GM23338 (cell line): ENCODE measurements around the gene STRN4. TPM values are rescaled to one million over a fixed set of nuclear protein-coding genes. Genes with fewer than 3 reads are reported as not detected.
A peak's percentile ranks its signal among the peaks of the same experiment; 100 is the strongest.

Experiments used
- ATAC-seq: fragments of 200-7000 bp; cut with Tn5 transposase; 3 replicates; pipeline ENCODE4 v1.9.1; 2020
- DNase-seq: peaks from one replicate; pipeline ENCODE4 v3.0.0-alpha.2; 2015; ENCODE audit warnings: low spot score
- H2AFZ ChIP-seq: fragments of 200-600 bp; sonication (generic); 2 replicates; pipeline ENCODE4 v1.8.0; 2016; ENCODE audit warnings: antibody characterized with exemption, mild to moderate bottlenecking, moderate library complexity
- H3F3A ChIP-seq: fragments of 200-600 bp; sonication (generic); replicated peaks from 2 replicates; pipeline ENCODE4 v1.8.0; 2017; ENCODE audit warnings: antibody characterized with exemption, mixed run types, low read depth
- H3K27ac ChIP-seq: fragments of 200-600 bp; sonication (generic); 2 replicates; pipeline ENCODE4 v1.6.1; 2016; ENCODE audit warnings: low read depth
- H3K27me3 ChIP-seq: fragments of 200-600 bp; sonication (generic); 2 replicates; pipeline ENCODE4 v1.8.0; 2016; ENCODE audit warnings: mild to moderate bottlenecking, mixed run types, moderate library complexity; ENCODE audit not compliant: insufficient read depth
- H3K36me3 ChIP-seq: fragments of 200-600 bp; sonication (generic); 2 replicates; pipeline ENCODE4 v1.8.0; 2016; ENCODE audit warnings: mild to moderate bottlenecking; ENCODE audit not compliant: insufficient read depth
- H3K4me1 ChIP-seq: fragments of 200-600 bp; sonication (generic); 2 replicates; pipeline ENCODE4 v1.8.0; 2016; ENCODE audit warnings: mild to moderate bottlenecking, moderate library complexity; ENCODE audit not compliant: insufficient read depth
- H3K4me2 ChIP-seq: fragments of 200-600 bp; sonication (generic); 2 replicates; pipeline ENCODE4 v1.7.1; 2017; ENCODE audit warnings: mixed run types
- H3K4me3 ChIP-seq: fragments of 200-600 bp; sonication (generic); 2 replicates; pipeline ENCODE4 v1.6.1; 2016; ENCODE audit warnings: mixed run types
- H3K79me2 ChIP-seq: fragments of 200-600 bp; sonication (generic); replicated peaks from 2 replicates; pipeline ENCODE4 v1.8.0; 2017; ENCODE audit warnings: mild to moderate bottlenecking; ENCODE audit not compliant: insufficient read depth
- H3K9me2 ChIP-seq: fragments of 200-600 bp; sonication (generic); 2 replicates; pipeline ENCODE4 v1.8.0; 2017; ENCODE audit not compliant: insufficient read depth
- H4K20me1 ChIP-seq: fragments of 200-600 bp; sonication (generic); replicated peaks from 2 replicates; pipeline ENCODE4 v1.8.0; 2017; ENCODE audit warnings: mild to moderate bottlenecking; ENCODE audit not compliant: insufficient read depth
- H3K27ac Mint-ChIP-seq: 2 replicates; pipeline ENCODE4 v1.8.0; 2020; ENCODE audit warnings: inconsistent platforms, mild to moderate bottlenecking, moderate library complexity, mixed read lengths
- H3K27me3 Mint-ChIP-seq: 3 replicates; pipeline ENCODE4 v1.8.0; 2022; ENCODE audit warnings: low read depth, mild to moderate bottlenecking, moderate library complexity, mixed read lengths, inconsistent platforms; ENCODE audit not compliant: insufficient read depth, poor library complexity
- H3K36me3 Mint-ChIP-seq: 3 replicates; pipeline ENCODE4 v1.8.0; 2021; ENCODE audit warnings: low read depth, mild to moderate bottlenecking, inconsistent platforms, moderate library complexity, mixed read lengths
- H3K4me1 Mint-ChIP-seq: 3 replicates; pipeline ENCODE4 v1.8.0; 2020; ENCODE audit warnings: mild to moderate bottlenecking, inconsistent platforms, mixed read lengths
- H3K4me3 Mint-ChIP-seq: 3 replicates; pipeline ENCODE4 v1.8.0; 2021; ENCODE audit warnings: moderate library complexity, mild to moderate bottlenecking, inconsistent platforms, mixed read lengths
- H3K9me3 Mint-ChIP-seq: 3 replicates; pipeline ENCODE4 v1.8.0; 2020; ENCODE audit warnings: moderate library complexity, mild to moderate bottlenecking, inconsistent platforms, mixed read lengths
- CREB1 ChIP-seq: fragments of 250-450 bp; sonication (Bioruptor Pico); IDR thresholded peaks from 2 replicates; pipeline ENCODE4 v1.5.0; 2020; ENCODE audit warnings: low read depth, mild to moderate bottlenecking, moderate library complexity
- ETS1 ChIP-seq: IDR thresholded peaks from 2 replicates; pipeline ENCODE4 v1.6.1; 2016; ENCODE audit warnings: antibody characterized with exemption
- EZH2phosphoT487 ChIP-seq: fragments of 200-600 bp; sonication (generic); IDR thresholded peaks from one replicate; pipeline ENCODE4 v1.8.1; 2018; ENCODE audit warnings: antibody characterized with exemption; ENCODE audit not compliant: unreplicated experiment
- JUNB ChIP-seq: IDR thresholded peaks from one replicate; pipeline ENCODE4 v1.6.1; 2016; ENCODE audit warnings: antibody characterized with exemption; ENCODE audit not compliant: unreplicated experiment
- POLR2AphosphoS5 ChIP-seq: IDR thresholded peaks from 2 replicates; pipeline ENCODE4 v1.6.1; 2016; ENCODE audit warnings: antibody characterized with exemption, low read depth
- REST ChIP-seq: IDR thresholded peaks from one replicate; pipeline ENCODE4 v1.6.1; 2018; ENCODE audit warnings: antibody characterized with exemption; ENCODE audit not compliant: unreplicated experiment
- polyA plus RNA-seq: library from polyadenylated mRNA; unstranded; fragments of >200 nt; fragmentation: Nextera tagmentation; extraction: Ambion mirVana; gene quantifications from 2 replicates; pipeline ENCODE4 v1.2.1, GENCODE V29; 2016
- total RNA-seq: library from RNA; depleted of rRNA; stranded (reverse); fragments of >200 nt; shearing (Covaris generic); gene quantifications from 2 replicates; pipeline ENCODE4 v1.2.3, GENCODE V29; 2014
- TF ChIP-seq, protein P1 (sequence below), 2 experiments: fragments of 200-600 bp in 1 of 2; sonication (generic) in 1 of 2; conservative IDR thresholded peaks; 2 replicates each; pipeline versions ENCODE4 v1.5.1 to v1.6.1; 2016 to 2017; ENCODE audit warnings: antibody characterized with exemption in 2 of 2, low read depth in 2 of 2, mild to moderate bottlenecking in 2 of 2, moderate library complexity in 1 of 2

Gene STRN4
- total and polyA plus RNA-seq, 2 experiments from 2014 or later: 62.1 to 140 TPM

DNA sequence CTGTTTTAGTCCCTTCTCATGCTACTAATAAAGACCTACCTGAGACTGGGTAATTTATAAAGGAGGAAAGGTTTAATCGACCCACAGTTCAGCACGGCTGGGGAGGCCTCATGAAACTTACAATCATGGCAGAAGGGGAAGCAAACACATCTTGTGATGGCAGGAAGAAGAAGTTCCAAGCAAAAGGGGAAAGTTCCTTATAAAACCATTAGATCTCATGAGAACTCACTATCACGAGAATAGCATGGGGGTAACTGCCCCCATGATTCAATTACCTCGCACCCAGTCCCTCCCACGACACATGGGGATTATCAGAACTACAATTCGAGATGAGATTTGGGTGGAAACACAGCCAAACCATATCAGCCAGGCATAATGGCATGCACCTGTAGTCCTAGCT, 13.0 kb upstream of the STRN4 start (continued):
- TF ChIP-seq, protein P1, sequence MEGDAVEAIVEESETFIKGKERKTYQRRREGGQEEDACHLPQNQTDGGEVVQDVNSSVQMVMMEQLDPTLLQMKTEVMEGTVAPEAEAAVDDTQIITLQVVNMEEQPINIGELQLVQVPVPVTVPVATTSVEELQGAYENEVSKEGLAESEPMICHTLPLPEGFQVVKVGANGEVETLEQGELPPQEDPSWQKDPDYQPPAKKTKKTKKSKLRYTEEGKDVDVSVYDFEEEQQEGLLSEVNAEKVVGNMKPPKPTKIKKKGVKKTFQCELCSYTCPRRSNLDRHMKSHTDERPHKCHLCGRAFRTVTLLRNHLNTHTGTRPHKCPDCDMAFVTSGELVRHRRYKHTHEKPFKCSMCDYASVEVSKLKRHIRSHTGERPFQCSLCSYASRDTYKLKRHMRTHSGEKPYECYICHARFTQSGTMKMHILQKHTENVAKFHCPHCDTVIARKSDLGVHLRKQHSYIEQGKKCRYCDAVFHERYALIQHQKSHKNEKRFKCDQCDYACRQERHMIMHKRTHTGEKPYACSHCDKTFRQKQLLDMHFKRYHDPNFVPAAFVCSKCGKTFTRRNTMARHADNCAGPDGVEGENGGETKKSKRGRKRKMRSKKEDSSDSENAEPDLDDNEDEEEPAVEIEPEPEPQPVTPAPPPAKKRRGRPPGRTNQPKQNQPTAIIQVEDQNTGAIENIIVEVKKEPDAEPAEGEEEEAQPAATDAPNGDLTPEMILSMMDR (conservative IDR thresholded peaks at IDR 0.05; ENCODE audit: low read depth in 2 of 2): no peak
- TF ChIP-seq ETS1: no peak
- TF ChIP-seq REST: no peak
- TF ChIP-seq CREB1 (CRISPR knock-in tag): no peak

- Histone ChIP-seq H3K4me2 (no peak overlapping the region), H3K36me3 (no peaks in the 10 kb centered on the region; the same call in 1 of the 2 replicates), H3K27ac (no peak overlapping the region), H3K4me3 (no peak overlapping the region), H4K20me1 (no peaks in the 10 kb centered on the region; the same call in none of the 2 replicates), H3K4me1 (peaks cover 5% of the 10 kb centered on the region; the same call in 1 of the 2 replicates), H3K79me2 (no peaks in the 10 kb centered on the region), H3F3A (peaks cover 6% of the 10 kb centered on the region; the same call in 1 of the 2 replicates), H3K27me3 (no peaks in the 10 kb centered on the region), H3K9me2 (no peaks in the 10 kb centered on the region), H2AFZ (no peak overlapping the region)
- DNase-seq (no peak), ATAC-seq (no peak)
- peaks cover 11% of the 10 kb centered on the region for H3K4me1 Mint-ChIP-seq
- peaks cover 39% of the 10 kb centered on the region for H3K36me3 Mint-ChIP-seq
- TF ChIP-seq ETS1: no peak
- no peak for TF ChIP-seq JUNB
- 0 out of 2 replicates have a peak, but pooled peaks have one; percentile 10 for TF ChIP-seq POLR2AphosphoS5
- TF ChIP-seq, protein P1 (conservative IDR thresholded peaks at IDR 0.05; ENCODE audit: low read depth in 2 of 2): no peak
- no peak for TF ChIP-seq EZH2phosphoT487
- no peak for TF ChIP-seq REST
- no peaks in the 10 kb centered on the region; the same call in 2 of the 3 replicates for H3K9me3 Mint-ChIP-seq
- no peak overlapping the region for H3K4me3 Mint-ChIP-seq
- H3K27me3 Mint-ChIP-seq: peaks cover 10% of the 10 kb centered on the region
- H3K27ac Mint-ChIP-seq: no peak overlapping the region
Observed at GRCh38 chr19:46756544-46756888, 10.3 kb upstream of the STRN4 start.
